HG02840 (cell line): ENCODE data around the gene COL23A1.
"Not testable (repeated sequence)": the region's sequence is repeated elsewhere in the genome, so short reads cannot be mapped to it uniquely, and the experiment has no call there.

Experiments
- ATAC-seq: cut with Tn5 transposase; IDR thresholded peaks from one replicate; pipeline ENCODE4 v1.9.1; 2021; ENCODE audit warnings: mild to moderate bottlenecking, moderate library complexity, moderate number of reproducible peaks; ENCODE audit not compliant: unreplicated experiment, low FRiP score

COL23A1 gene

GRCh38 chr5:178371362-178372111 is 218.7 kb downstream of the COL23A1 start:
- no peak for ATAC-seq

GRCh38 chr5:178370102-178370501 is 220.1 kb downstream of the COL23A1 start:
- no peak for ATAC-seq

- ATAC-seq: not testable (repeated sequence)
Measured at GRCh38 chr5:178369469-178369868, 220.7 kb downstream of the COL23A1 start.

- ATAC-seq: no peak
Measured at GRCh38 chr5:178368716-178369300, 221.4 kb downstream of the COL23A1 start.

DNA sequence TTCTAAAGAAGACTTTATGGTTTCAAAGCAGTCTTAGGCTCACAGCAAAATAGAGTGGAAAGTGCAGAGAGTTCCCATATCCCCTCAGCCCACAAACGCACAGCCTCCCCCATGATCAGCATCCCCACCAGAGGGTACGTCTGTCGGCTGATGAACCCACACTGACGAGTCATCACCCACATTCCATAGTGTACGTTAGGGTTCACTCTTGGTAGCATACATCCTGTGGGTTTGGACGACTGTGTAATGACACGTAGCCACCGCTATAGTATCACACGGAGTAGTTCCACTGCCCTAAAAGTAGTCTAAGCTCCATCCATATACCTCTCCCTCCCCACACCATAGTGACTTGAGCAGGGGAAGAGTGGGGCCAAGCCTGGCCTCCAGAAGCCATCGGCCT is 221.9 kb downstream of the COL23A1 start:
- ATAC-seq: no peak

- ATAC-seq: no peak
Measured at GRCh38 chr5:178367736-178368120, 222.5 kb downstream of the COL23A1 start.

DNA sequence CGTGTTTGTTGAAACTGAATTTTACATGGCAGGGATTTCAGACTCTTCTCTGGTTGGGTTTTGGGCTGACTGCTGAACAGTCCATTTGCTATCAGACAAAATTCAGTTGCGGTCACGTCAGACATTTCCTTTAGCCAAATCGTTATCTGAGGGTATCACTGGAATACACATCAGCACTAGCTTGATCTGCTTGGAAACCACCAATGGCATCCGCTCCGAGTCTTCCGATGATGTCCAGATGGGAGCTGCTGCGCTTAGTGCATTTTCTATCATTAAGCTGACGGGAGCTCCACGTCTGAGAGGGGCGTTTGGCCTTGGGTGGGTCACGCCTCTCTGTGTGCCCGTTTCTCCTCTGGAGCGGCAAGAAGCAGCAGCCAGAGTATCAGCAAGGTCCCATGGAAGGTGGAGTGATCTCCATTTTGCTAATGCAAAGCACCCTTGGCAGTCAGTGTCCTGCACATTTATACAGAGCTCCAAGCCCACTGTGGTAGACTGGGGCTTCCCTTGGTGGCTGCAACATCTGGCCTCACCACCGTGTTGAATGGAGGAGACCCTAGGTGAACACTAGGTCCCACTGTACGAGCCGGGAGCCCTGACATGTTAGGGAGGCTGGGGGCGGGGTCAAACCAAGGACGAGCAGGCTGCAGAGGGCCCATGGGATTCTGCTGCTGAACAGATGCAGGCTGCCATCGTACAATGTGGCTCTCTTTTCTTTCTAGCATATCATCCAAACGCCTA is 223.0 kb downstream of the COL23A1 start:
- no peak for ATAC-seq

GRCh38 chr5:178365501-178366440 is 224.4 kb downstream of the COL23A1 start:
- no peak for ATAC-seq

- no peak for ATAC-seq
Measured at GRCh38 chr5:178364326-178364675, 225.9 kb downstream of the COL23A1 start.

DNA sequence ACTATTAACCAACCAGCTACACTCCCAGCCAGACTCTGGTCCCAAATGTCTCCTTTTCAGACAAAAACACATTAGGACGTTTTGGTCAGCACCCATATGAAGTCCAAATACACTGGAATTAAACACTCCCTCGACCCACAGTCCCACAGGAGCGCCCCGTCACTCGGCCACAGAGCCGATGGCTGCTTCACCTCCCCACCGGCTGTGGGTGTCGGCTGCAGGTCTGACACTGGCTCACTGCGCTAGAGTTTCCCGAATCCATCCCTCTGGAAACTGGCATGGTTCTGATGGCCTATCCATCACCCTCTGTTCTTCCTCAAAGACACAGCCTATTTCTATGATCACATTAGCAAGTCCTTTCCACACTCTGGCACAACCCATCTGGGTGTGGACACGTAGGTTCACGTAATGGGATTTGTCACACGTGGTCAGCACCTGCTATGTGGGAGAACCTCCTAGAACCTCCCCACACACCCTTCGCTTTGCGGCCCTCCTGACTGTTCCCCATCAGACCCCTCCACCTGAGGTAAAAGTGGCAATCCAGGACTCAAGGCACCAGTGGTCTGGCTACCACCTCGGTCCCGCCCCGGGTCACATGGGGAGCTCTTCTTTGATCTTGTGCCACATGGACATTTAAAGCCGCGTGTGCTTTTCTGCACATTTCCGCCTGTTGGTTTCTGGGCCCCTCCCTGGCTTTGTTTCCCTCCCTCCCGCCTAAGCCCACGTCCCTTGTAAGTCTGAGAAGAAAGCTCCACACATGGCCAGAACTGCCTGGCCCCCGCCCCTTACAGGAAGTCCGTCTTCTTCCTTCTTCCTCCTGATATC is 226.5 kb downstream of the COL23A1 start:
- no peak for ATAC-seq

DNA sequence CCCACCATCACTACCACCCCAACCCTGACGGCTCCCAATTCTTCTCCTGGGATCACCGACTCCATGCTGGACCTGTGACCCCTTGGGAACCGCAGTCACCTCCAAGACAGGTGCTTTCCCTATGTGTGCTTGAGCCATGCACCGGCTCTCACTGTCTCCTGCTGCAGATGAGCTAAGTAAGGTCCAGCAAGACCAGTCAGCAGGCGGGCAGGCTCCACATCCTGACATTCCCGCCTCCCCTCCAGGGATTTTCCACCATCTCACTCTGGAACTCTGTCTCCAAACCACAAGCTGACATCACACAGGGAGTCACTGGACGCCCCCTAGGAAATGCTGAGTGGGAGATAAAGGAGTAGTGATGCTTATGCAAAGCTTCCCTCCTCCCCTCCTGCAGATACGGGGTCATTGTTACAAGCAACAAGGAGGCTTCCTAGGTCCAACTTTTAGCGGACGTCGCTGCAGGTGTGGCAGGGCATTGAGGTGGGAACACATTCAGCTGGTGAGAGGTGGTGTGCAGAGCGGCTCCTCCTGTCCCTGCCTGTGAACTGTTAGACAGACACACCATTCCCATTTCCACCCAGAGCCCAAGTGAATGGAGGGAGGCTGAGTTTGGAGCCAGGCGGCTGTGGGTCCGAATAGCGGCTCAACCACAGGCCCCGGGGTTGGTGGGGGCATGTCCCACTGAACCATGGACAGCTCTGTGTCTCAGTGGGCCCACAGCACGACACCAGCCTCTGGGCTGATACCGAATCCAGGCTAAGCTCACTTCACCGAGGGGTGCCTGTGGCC is 228.3 kb downstream of the COL23A1 start:
- ATAC-seq: no peak

DNA sequence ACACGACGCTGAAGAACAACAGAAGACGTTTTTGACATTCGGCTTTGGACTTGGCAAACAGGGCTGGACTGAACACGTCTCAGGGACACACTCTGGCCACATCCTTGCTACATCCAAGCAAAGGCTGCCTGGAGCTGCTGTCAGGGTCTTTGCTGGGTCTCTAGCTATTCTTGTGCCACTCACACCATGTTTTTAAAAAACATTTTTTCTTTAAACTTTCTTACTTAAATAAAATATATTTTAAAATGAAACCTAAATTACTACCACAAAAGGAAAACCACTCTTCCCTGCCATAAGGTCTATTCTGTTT is 229.3 kb downstream of the COL23A1 start:
- no peak for ATAC-seq

- ATAC-seq: no peak
Measured at GRCh38 chr5:178360222-178360925, 229.8 kb downstream of the COL23A1 start.

DNA sequence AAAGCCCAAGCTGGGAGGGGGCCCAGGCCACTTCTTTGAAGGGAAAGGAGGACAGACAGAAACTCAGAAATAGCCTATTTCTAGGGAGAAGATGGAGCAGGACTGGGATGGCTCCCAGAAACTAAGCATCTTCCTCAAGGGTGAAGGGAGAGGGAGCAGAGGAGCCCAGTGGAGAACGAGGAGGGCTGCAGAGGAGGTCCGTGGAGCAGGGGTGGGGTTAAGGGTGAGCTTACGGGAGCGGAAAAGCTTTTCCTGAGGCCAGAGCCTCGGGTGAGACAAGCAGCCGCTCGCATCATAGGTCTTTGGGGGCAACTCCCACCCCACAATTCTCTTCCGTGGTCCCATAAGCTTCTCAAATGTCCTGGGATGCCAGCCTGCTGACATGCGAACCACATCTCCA is 230.5 kb downstream of the COL23A1 start:
- no peak for ATAC-seq

DNA sequence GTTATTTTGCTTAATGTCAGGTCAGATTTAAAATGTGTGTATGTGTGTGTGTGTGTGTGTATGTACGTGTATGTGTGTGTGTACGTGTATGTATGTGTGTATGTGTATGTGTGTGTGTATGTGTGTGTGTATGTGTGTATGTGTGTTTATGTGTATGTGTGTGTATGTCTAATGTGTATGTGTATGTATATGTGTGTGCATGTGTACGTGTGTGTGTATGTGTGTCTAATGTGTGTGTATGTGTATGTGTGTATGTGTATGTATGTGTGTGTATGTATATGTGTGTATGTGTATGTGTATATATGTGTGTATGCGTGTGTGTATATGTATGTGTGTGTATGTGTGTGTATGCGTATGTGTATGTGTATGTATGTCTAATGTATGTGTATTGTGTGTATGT is 232.5 kb downstream of the COL23A1 start:
- no peak for ATAC-seq

- no peak for ATAC-seq
Measured at GRCh38 chr5:178357121-178357521, 233.1 kb downstream of the COL23A1 start.

DNA sequence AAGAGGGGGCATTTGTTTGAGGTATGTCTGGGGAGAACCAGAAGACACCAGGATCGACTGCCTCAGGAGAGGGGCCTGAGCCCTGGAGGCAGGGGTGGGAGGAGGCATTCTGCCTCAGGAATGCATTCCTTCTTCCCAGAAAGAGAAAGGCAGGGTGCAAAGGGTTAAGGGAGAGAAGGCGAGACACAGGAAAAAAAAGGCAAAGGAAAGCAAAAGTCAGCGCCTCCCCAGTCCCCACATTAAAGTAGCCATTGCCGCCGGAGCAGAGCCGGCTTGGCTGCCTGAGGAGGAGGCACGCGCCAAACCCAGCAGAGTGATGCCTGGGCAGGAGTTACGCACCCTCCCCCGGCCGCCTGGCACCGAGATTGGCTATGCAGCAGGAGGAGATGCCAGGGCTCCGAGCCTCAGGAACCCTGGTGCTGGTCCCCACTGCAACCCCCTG is 233.7 kb downstream of the COL23A1 start:
- no peak for ATAC-seq

GRCh38 chr5:178355671-178356070 is 234.5 kb downstream of the COL23A1 start:
- no peak for ATAC-seq

DNA sequence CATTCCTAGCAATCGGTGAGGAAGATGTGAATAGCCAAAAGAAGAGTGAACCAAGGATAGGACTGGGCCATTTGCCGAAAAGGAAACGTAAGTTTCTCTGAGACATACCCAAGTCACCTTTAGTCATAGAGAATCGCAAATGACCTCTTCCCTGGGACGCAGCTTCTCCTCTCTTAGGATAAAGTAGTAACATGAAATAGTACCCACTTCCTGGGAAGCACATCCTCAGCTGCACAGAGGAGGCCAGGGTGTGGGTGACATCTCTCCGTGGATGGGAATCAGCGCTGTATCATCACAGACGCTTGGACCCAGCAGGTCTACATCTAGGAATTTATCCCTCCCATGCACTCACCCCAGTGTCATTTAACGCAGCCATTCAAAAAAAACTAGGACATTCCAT is 236.7 kb downstream of the COL23A1 start:
- no peak for ATAC-seq
